ENCODE data around the gene CACNA1H. TPM values are rescaled to one million over a fixed set of nuclear protein-coding genes. Genes with fewer than 3 reads are reported as not detected.
"Not testable (repeated sequence)": the region's sequence is repeated elsewhere in the genome, so short reads cannot be mapped to it uniquely, and the experiment has no call there.

The CACNA1H gene
- polyA plus RNA-seq, 6 donors from 2014 or later, result not detected

- not testable (repeated sequence) for H3K4me3 Mint-ChIP-seq; H3K27ac Mint-ChIP-seq; ATAC-seq (ENCODE audit: low read depth in 2 of 2); H3K36me3 Mint-ChIP-seq; H3K9me3 Mint-ChIP-seq; DNase-seq
- H3K4me1 Mint-ChIP-seq, result peaks cover 4 to 16% (median 5%) of the 10 kb centered on the region in 3 donors
- H3K27me3 Mint-ChIP-seq, result peaks cover 0 to 11% (median 0%) of the 10 kb centered on the region in 3 donors
Measured at GRCh38 chr16:1241081-1241480, 88.2 kb downstream of the CACNA1H start.

- not testable (repeated sequence) for H3K4me3 Mint-ChIP-seq; ATAC-seq (ENCODE audit: low read depth in 2 of 2); DNase-seq; H3K9me3 Mint-ChIP-seq; H3K27ac Mint-ChIP-seq; H3K36me3 Mint-ChIP-seq
- Mint-ChIP-seq H3K4me1 (peaks cover 4 to 12% (median 5%) of the 10 kb centered on the region in 3 donors), H3K27me3 (peaks cover 0 to 27% (median 5%) of the 10 kb centered on the region in 3 donors)
Measured at GRCh38 chr16:1243363-1243762, 90.5 kb downstream of the CACNA1H start.

GRCh38 chr16:1243907-1244850 is 91.3 kb downstream of the CACNA1H start:
- not testable (repeated sequence) for H3K4me3 Mint-ChIP-seq; DNase-seq; H3K27ac Mint-ChIP-seq; H3K36me3 Mint-ChIP-seq; H3K9me3 Mint-ChIP-seq; ATAC-seq (ENCODE audit: low read depth in 2 of 2)
- peaks cover 4 to 10% (median 5%) of the 10 kb centered on the region in 3 donors for H3K4me1 Mint-ChIP-seq
- H3K27me3 Mint-ChIP-seq, result peaks cover 0 to 27% (median 5%) of the 10 kb centered on the region in 3 donors

GRCh38 chr16:1244881-1245280 is 92.0 kb downstream of the CACNA1H start:
- no peak for DNase-seq

GRCh38 chr16:1245452-1246020 is 92.6 kb downstream of the CACNA1H start:
- ATAC-seq (ENCODE audit: low read depth in 2 of 2) (peak; percentile 20 to 37), DNase-seq (no peak)
- Mint-ChIP-seq H3K36me3 (no peaks in the 10 kb centered on the region), H3K4me3 (no peak overlapping the region), H3K27ac (no peak overlapping the region), H3K27me3 (peaks cover 0 to 27% (median 5%) of the 10 kb centered on the region in 3 donors), H3K4me1 (peaks cover 4 to 10% (median 5%) of the 10 kb centered on the region in 3 donors), H3K9me3 (peaks cover 0 to 2% (median 0%) of the 10 kb centered on the region in 7 donors)

More at GRCh38 chr16:1244881-1245280, 92.0 kb downstream of the CACNA1H start:
- Mint-ChIP-seq H3K9me3 (peaks cover 0 to 2% (median 0%) of the 10 kb centered on the region in 7 donors), H3K36me3 (no peaks in the 10 kb centered on the region), H3K4me3 (no peak overlapping the region), H3K27ac (no peak overlapping the region), H3K27me3 (peaks cover 0 to 27% (median 5%) of the 10 kb centered on the region in 3 donors), H3K4me1 (peaks cover 4 to 10% (median 5%) of the 10 kb centered on the region in 3 donors)
- ATAC-seq (ENCODE audit: low read depth in 2 of 2), result no peak

GRCh38 chr16:1247903-1248537 is 95.1 kb downstream of the CACNA1H start:
- Mint-ChIP-seq H3K4me1 (peaks cover 4 to 10% (median 5%) of the 10 kb centered on the region in 3 donors), H3K27ac (peak overlapping the region in 2 of 6 donors; percentile 29 to 82), H3K27me3 (peaks cover 0 to 27% (median 5%) of the 10 kb centered on the region in 3 donors)
- not testable (repeated sequence) for H3K4me3 Mint-ChIP-seq; H3K36me3 Mint-ChIP-seq; ATAC-seq (ENCODE audit: low read depth in 2 of 2); DNase-seq; H3K9me3 Mint-ChIP-seq

- not testable (repeated sequence) for H3K9me3 Mint-ChIP-seq, H3K36me3 Mint-ChIP-seq, H3K27ac Mint-ChIP-seq, H3K4me3 Mint-ChIP-seq, DNase-seq
- Mint-ChIP-seq H3K4me1 (peaks cover 4 to 10% (median 5%) of the 10 kb centered on the region in 3 donors), H3K27me3 (peaks cover 0 to 27% (median 5%) of the 10 kb centered on the region in 3 donors)
- ATAC-seq (ENCODE audit: low read depth in 2 of 2), result peak; percentile 68 to 72
Measured at GRCh38 chr16:1249031-1249755, 96.3 kb downstream of the CACNA1H start.

GRCh38 chr16:1253701-1254364 is 100.9 kb downstream of the CACNA1H start:
- DNase-seq; H3K9me3 Mint-ChIP-seq; H3K27ac Mint-ChIP-seq; H3K36me3 Mint-ChIP-seq; H3K4me1 Mint-ChIP-seq; ATAC-seq (ENCODE audit: low read depth in 2 of 2); H3K4me3 Mint-ChIP-seq: not testable (repeated sequence)
- H3K27me3 Mint-ChIP-seq, result peaks cover 0 to 20% (median 4%) of the 10 kb centered on the region in 3 donors

- H3K27ac Mint-ChIP-seq; H3K4me1 Mint-ChIP-seq; H3K36me3 Mint-ChIP-seq; DNase-seq; H3K4me3 Mint-ChIP-seq; ATAC-seq (ENCODE audit: low read depth in 2 of 2); H3K9me3 Mint-ChIP-seq: not testable (repeated sequence)
- peaks cover 0 to 27% (median 9%) of the 10 kb centered on the region in 3 donors for H3K27me3 Mint-ChIP-seq
Measured at GRCh38 chr16:1254821-1255220, 101.9 kb downstream of the CACNA1H start.

GRCh38 chr16:1255276-1256122 is 102.6 kb downstream of the CACNA1H start, which contains the start of gene TPSD1:
TSS of gene TPSD1 (plus strand) at chr16:1256069. CDS start at chr16:1256281, 212 bp downstream.
- not testable (repeated sequence) for DNase-seq; H3K4me1 Mint-ChIP-seq; H3K4me3 Mint-ChIP-seq; ATAC-seq (ENCODE audit: low read depth in 2 of 2); H3K36me3 Mint-ChIP-seq; H3K9me3 Mint-ChIP-seq; H3K27ac Mint-ChIP-seq
- H3K27me3 Mint-ChIP-seq, result peaks cover 0 to 33% (median 13%) of the 10 kb centered on the region in 3 donors

GRCh38 chr16:1256296-1256873 is 103.5 kb downstream of the CACNA1H start:
- not testable (repeated sequence) for H3K36me3 Mint-ChIP-seq

More at GRCh38 chr16:1256296-1256873, 103.5 kb downstream of the CACNA1H start:
- not testable (repeated sequence) for H3K27ac Mint-ChIP-seq; DNase-seq; H3K4me1 Mint-ChIP-seq; ATAC-seq (ENCODE audit: low read depth in 2 of 2); H3K4me3 Mint-ChIP-seq; H3K9me3 Mint-ChIP-seq
- H3K27me3 Mint-ChIP-seq, result peaks cover 0 to 40% (median 17%) of the 10 kb centered on the region in 3 donors

All from naive B cell (primary cell).